ENCODE measurements around the gene REG4. TPM values are rescaled to one million over a fixed set of nuclear protein-coding genes. Genes with fewer than 3 reads are reported as not detected.

REG4 gene
- total and polyA plus RNA-seq, 2 donors (not counting 1 experiment from before 2014, with no cell fraction given): not detected

GRCh38 chr1:119797606-119798005 lies 13.7 kb downstream of the REG4 start:
- Histone ChIP-seq H3K36me3 (replicated peaks in 1 of 2; ENCODE audit: control extremely low read depth in 1 of 2, control insufficient read depth in 1 of 2, extremely low read depth in 1 of 2, insufficient read depth in 2 of 2, low read length in 1 of 2) (no peaks in the 10 kb centered on the region), H2AFZ (ENCODE audit: insufficient read depth, low read depth, low read length, poor library complexity, severe bottlenecking) (no peak overlapping the region), H3K4me3 (ENCODE audit: control extremely low read depth in 1 of 5, extremely low read depth in 1 of 5, insufficient read depth in 1 of 5, low read depth in 2 of 5, low read length in 4 of 5) (no peak overlapping the region), H3K4me1 (ENCODE audit: control insufficient read depth in 2 of 2, insufficient read depth in 2 of 2, low read length in 2 of 2) (no peaks in the 10 kb centered on the region), H3K4me2 (replicated peaks; ENCODE audit: low read depth, low read length, poor library complexity, severe bottlenecking) (no peak overlapping the region), H4K20me1 (ENCODE audit: control insufficient read depth, insufficient read depth, low read length, poor library complexity, severe bottlenecking) (no peaks in the 10 kb centered on the region), H3K27ac (ENCODE audit: low read length in 2 of 2) (no peak overlapping the region), H3K79me2 (ENCODE audit: control insufficient read depth, insufficient read depth, low read length) (no peaks in the 10 kb centered on the region), H3K9ac (ENCODE audit: low read length) (no peak overlapping the region), H3K9me3 (ENCODE audit: control extremely low read depth in 1 of 3, control insufficient read depth in 2 of 3, insufficient read depth in 1 of 3, low read length in 2 of 3) (no peaks in the 10 kb centered on the region), H3K27me3 (replicated peaks in 1 of 4; ENCODE audit: control extremely low read depth in 1 of 4, control insufficient read depth in 3 of 4, insufficient read depth in 4 of 4, low read length in 3 of 4) (no peaks in the 10 kb centered on the region)
- intact Hi-C loops (cut with micrococcal nuclease): no loop called here
- ATAC-seq (ENCODE audit: low read depth) (no peak), DNase-seq (no peak)
- TF ChIP-seq CTCF (IDR thresholded peaks at IDR 0.05) (no peak), EZH2 (IDR thresholded peaks at IDR 0.05; ENCODE audit: borderline replicate concordance, insufficient read depth, low read depth, low read length, poor library complexity, severe bottlenecking) (no peak)
- CTCF ChIA-PET: interaction anchor here (2.8 kb wide), 1 partner anchor 11 kb away, joined by 9 read pairs; no protein-coding TSS in a partner anchor
- H3K27me3 Mint-ChIP-seq: peaks cover 5% of the 10 kb centered on the region
- POLR2A ChIA-PET: no interaction called here
- no peak overlapping the region for H3K4me3 Mint-ChIP-seq
- no peaks in the 10 kb centered on the region for H3K4me1 Mint-ChIP-seq
- no peak overlapping the region for H3K27ac Mint-ChIP-seq
- 86% methylated on average over 4 of the region's 7 CpGs for WGBS (ENCODE audit: insufficient coverage)
- H3K9me3 Mint-ChIP-seq (ENCODE audit: insufficient read depth): no peaks in the 10 kb centered on the region

GRCh38 chr1:119797162-119797561 lies 14.1 kb downstream of the REG4 start:
- no peak overlapping the region for H3K4me3 Mint-ChIP-seq
- no peaks in the 10 kb centered on the region for H4K20me1 ChIP-seq (ENCODE audit: control insufficient read depth, insufficient read depth, low read length, poor library complexity, severe bottlenecking)
- ChIA-PET CTCF (interaction anchor here (2.8 kb wide), 1 partner anchor 12 kb away, joined by 9 read pairs; no protein-coding TSS in a partner anchor), POLR2A (no interaction called here)
- TF ChIP-seq EZH2 (IDR thresholded peaks at IDR 0.05; ENCODE audit: borderline replicate concordance, insufficient read depth, low read depth, low read length, poor library complexity, severe bottlenecking) (no peak), CTCF (IDR thresholded peaks at IDR 0.05) (no peak)
- no peaks in the 10 kb centered on the region for H3K4me1 ChIP-seq (ENCODE audit: control insufficient read depth in 2 of 2, insufficient read depth in 2 of 2, low read length in 2 of 2)
- ATAC-seq (ENCODE audit: low read depth): no peak
- H3K9me3 ChIP-seq (ENCODE audit: control extremely low read depth in 1 of 3, control insufficient read depth in 2 of 3, insufficient read depth in 1 of 3, low read length in 2 of 3): no peaks in the 10 kb centered on the region
- intact Hi-C loops (cut with micrococcal nuclease): no loop called here
- no peak overlapping the region for H3K27ac Mint-ChIP-seq
- no peak overlapping the region for H3K27ac ChIP-seq (ENCODE audit: low read length in 2 of 2)
- H3K27me3 ChIP-seq (replicated peaks in 1 of 4; ENCODE audit: control extremely low read depth in 1 of 4, control insufficient read depth in 3 of 4, insufficient read depth in 4 of 4, low read length in 3 of 4): no peaks in the 10 kb centered on the region
- no peak overlapping the region for H3K9ac ChIP-seq (ENCODE audit: low read length)
- no peaks in the 10 kb centered on the region for H3K36me3 ChIP-seq (replicated peaks in 1 of 2; ENCODE audit: control extremely low read depth in 1 of 2, control insufficient read depth in 1 of 2, extremely low read depth in 1 of 2, insufficient read depth in 2 of 2, low read length in 1 of 2)
- no peaks in the 10 kb centered on the region for H3K9me3 Mint-ChIP-seq (ENCODE audit: insufficient read depth)
- H3K4me1 Mint-ChIP-seq: no peaks in the 10 kb centered on the region
- no peak overlapping the region for H3K4me2 ChIP-seq (replicated peaks; ENCODE audit: low read depth, low read length, poor library complexity, severe bottlenecking)
- no peak overlapping the region for H2AFZ ChIP-seq (ENCODE audit: insufficient read depth, low read depth, low read length, poor library complexity, severe bottlenecking)
- peaks cover 5% of the 10 kb centered on the region for H3K27me3 Mint-ChIP-seq
- WGBS (ENCODE audit: insufficient coverage): no CpG with 5 or more reads among the region's 1 CpG
- DNase-seq: no peak
- no peaks in the 10 kb centered on the region for H3K79me2 ChIP-seq (ENCODE audit: control insufficient read depth, insufficient read depth, low read length)
- H3K4me3 ChIP-seq (ENCODE audit: control extremely low read depth in 1 of 5, extremely low read depth in 1 of 5, insufficient read depth in 1 of 5, low read depth in 2 of 5, low read length in 4 of 5): no peak overlapping the region

Data from B cell (primary cell).